Kidney (tissue), 14 donors: Measurements from ENCODE around the gene HDAC11. TPM values are rescaled to one million over a fixed set of nuclear protein-coding genes. Genes with fewer than 3 reads are reported as not detected.

ENCODE experiments used
- DNase-seq, 5 donors: peaks; one replicate each; pipeline ENCODE4 v3.0.0-alpha.2; 2013 to 2020
- FAIRE-seq: peaks from 2 replicates; lab custom pipeline; 2012; peaks lifted over from hg19 to GRCh38; lab: Jason Lieb, UNC
- H3K27ac ChIP-seq, 2 donors: one replicate each; pipeline ENCODE4 v1.7.0; 2013; ENCODE audit warnings: low read depth in 2 of 2, low read length in 2 of 2, inconsistent platforms in 1 of 2
- H3K27me3 ChIP-seq: one replicate; pipeline ENCODE4 v1.7.1; 2013; ENCODE audit warnings: low read length, inconsistent platforms; ENCODE audit not compliant: control insufficient read depth, insufficient read depth
- H3K36me3 ChIP-seq, 3 donors: one replicate each; pipeline versions ENCODE4 v1.7.0 to v1.7.1; 2013; ENCODE audit warnings: low read length in 3 of 3, control low read depth in 1 of 3, inconsistent platforms in 1 of 3; ENCODE audit not compliant: insufficient read depth in 3 of 3, control insufficient read depth in 2 of 3
- H3K4me1 ChIP-seq, 3 donors: one replicate each; pipeline versions ENCODE4 v1.7.0 to v1.7.1; 2013; ENCODE audit warnings: low read length in 3 of 3, inconsistent platforms in 1 of 3, low read depth in 1 of 3; ENCODE audit not compliant: control insufficient read depth in 2 of 3, insufficient read depth in 2 of 3
- H3K4me3 ChIP-seq, 3 donors: one replicate each; pipeline versions ENCODE4 v1.7.0 to v1.8.1; 2013; ENCODE audit warnings: low read length in 3 of 3, control low read depth in 1 of 3, inconsistent platforms in 1 of 3
- H3K9ac ChIP-seq, 3 donors: one replicate each; pipeline versions ENCODE4 v1.7.0 to v1.7.1; 2013; ENCODE audit warnings: low read length in 3 of 3, control low read depth in 1 of 3, inconsistent platforms in 1 of 3
- H3K9me3 ChIP-seq, 3 donors: one replicate each; pipeline versions ENCODE4 v1.7.0 to v1.7.1; 2013; ENCODE audit warnings: low read length in 3 of 3, control low read depth in 1 of 3, inconsistent platforms in 1 of 3; ENCODE audit not compliant: control insufficient read depth in 2 of 3, insufficient read depth in 1 of 3
- CTCF ChIP-seq: IDR thresholded peaks from 3 replicates; pipeline ENCODE4 v1.5.1; 2012; ENCODE audit warnings: mild to moderate bottlenecking, moderate library complexity, borderline replicate concordance; ENCODE audit not compliant: insufficient read depth; ENCODE audit errors: extremely low read depth
- intact Hi-C: fragments of 100-400 bp; cut with DNase I; formaldehyde crosslinking; loops from one replicate; pipeline ENCODE4 v1.11.1; 2022
- polyA plus RNA-seq: library from polyadenylated mRNA; stranded (reverse); fragments of 350-450 nt; fragmentation: Illumina TruSeq; extraction: RNeasy Lipid Tissue Mini Kit (QIAGEN cat#74804); gene quantifications from one replicate; pipeline ENCODE4 v1.2.3, GENCODE V29; 2014; ENCODE audit warnings: low read depth, low replicate concordance; ENCODE audit not compliant: insufficient read depth
- total RNA-seq: library from RNA; stranded (reverse); fragmentation: NEBNext Ultra II Directional; extraction: Animal tissue kit (Norgen Biotek cat#: 25700); gene quantifications from one replicate; pipeline ENCODE4 v1.2.1, GENCODE V29; 2021
- donor health status: control.
- donor health status: control.
- donor health status: control.
- donor health status: control.
- donor health status: control.
- donor health status: DM: yes; HTN: yes; CAD: no.
- donor health status: Normal renal cell carcinoma (clear cell type).

The HDAC11 gene
- total and polyA plus RNA-seq, 2 donors from 2014 or later = 28.3 to 43.7 TPM

- intact Hi-C loops = no loop called here
- DNase-seq = peak in 2 of 5 donors; percentile 14 to 45
- no peak for FAIRE-seq
- peaks cover 0 to 4% (median 0%) of the 10 kb centered on the region in 3 donors for H3K4me1 ChIP-seq
- no peak for TF ChIP-seq CTCF
- H3K9ac ChIP-seq = no peak overlapping the region
- H3K9me3 ChIP-seq = no peaks in the 10 kb centered on the region
- no peak overlapping the region for H3K4me3 ChIP-seq
- H3K27me3 ChIP-seq = no peaks in the 10 kb centered on the region
- no peaks in the 10 kb centered on the region for H3K36me3 ChIP-seq
- H3K27ac ChIP-seq = no peak overlapping the region
Observed at GRCh38 chr3:13470894-13471574, 9.1 kb upstream of the HDAC11 start.

GRCh38 chr3:13472286-13472685 lies 7.8 kb upstream of the HDAC11 start:
- H3K4me1 ChIP-seq = peaks cover 0 to 3% (median 0%) of the 10 kb centered on the region in 3 donors
- no peak for TF ChIP-seq CTCF
- H3K36me3 ChIP-seq = no peaks in the 10 kb centered on the region
- FAIRE-seq (no peak), DNase-seq (no peak)
- no peak overlapping the region for H3K9ac ChIP-seq
- no peaks in the 10 kb centered on the region for H3K27me3 ChIP-seq
- no peak overlapping the region for H3K27ac ChIP-seq
- no peaks in the 10 kb centered on the region for H3K9me3 ChIP-seq
- no peak overlapping the region for H3K4me3 ChIP-seq
- intact Hi-C loops = no loop called here

DNA sequence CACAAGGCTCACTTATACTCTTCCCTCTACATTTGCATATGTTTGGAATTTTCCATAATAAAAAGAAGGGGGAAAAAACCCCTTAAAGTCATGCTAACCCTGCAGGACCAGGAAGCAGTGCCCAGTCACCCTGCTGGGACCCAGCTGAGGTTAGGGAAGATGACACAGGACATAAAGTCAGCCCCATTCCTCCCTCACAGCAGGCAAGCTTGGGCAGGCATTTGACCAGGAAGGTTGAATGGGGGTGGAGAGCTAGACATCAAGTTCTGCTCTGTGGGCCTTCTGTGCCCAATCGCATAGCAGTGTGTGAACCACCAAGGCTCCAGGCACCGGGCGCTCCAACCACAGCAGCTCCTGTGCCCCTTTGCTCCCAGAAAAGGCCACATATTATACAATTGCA lies 7.1 kb upstream of the HDAC11 start:
- Histone ChIP-seq H3K27me3 (no peaks in the 10 kb centered on the region), H3K9ac (no peak overlapping the region), H3K9me3 (no peaks in the 10 kb centered on the region), H3K27ac (no peak overlapping the region), H3K4me3 (no peak overlapping the region), H3K4me1 (no peaks in the 10 kb centered on the region), H3K36me3 (no peaks in the 10 kb centered on the region)
- no peak for FAIRE-seq
- DNase-seq = no peak
- TF ChIP-seq CTCF = no peak
- intact Hi-C loops = no loop called here

DNA sequence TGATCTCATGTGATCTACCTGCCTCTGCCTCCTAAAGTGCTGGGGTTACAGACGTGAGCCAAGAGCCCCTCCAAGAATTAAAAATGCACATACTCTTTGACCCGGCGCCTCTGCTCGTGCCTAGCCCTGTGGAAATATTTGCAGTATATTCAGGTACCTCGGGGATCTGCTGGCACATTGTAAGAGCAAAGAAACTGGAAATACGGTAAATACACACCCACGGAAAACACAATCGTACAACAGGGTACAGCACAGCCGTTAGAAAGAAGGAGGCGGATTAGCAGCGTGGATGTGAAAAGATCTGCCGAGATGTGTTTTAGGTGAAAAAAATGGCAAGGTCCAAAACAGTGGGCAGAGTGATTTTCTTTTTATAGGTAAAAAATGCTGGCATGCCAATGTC lies 6.1 kb upstream of the HDAC11 start:
- H3K4me3 ChIP-seq = no peak overlapping the region
- no peaks in the 10 kb centered on the region for H3K27me3 ChIP-seq
- intact Hi-C loops = no loop called here
- TF ChIP-seq CTCF = no peak
- H3K9ac ChIP-seq = no peak overlapping the region
- no peak for DNase-seq
- H3K4me1 ChIP-seq = peaks cover 0 to under 1% (median 0%) of the 10 kb centered on the region in 3 donors
- FAIRE-seq = no peak
- no peaks in the 10 kb centered on the region for H3K9me3 ChIP-seq
- H3K27ac ChIP-seq = no peak overlapping the region
- H3K36me3 ChIP-seq = no peaks in the 10 kb centered on the region
